Measurements from ENCODE around the gene ACACB. TPM values are rescaled to one million over a fixed set of nuclear protein-coding genes. Genes with fewer than 3 reads are reported as not detected.

Gene ACACB
- total and polyA plus RNA-seq, 7 donors, result 5.3 to 295 (median 116) TPM

- DNase-seq, result no peak
- intact Hi-C loops (cut with DNase I), result no loop called here
- WGBS, 2 donors, result 92% methylated on average over 8 of the region's 8 CpGs
- H3K4me1 ChIP-seq, result peaks cover 0 to 26% (median 21%) of the 10 kb centered on the region in 4 donors
- TF ChIP-seq EP300 (IDR thresholded peaks at IDR 0.05) (no peak), POLR2AphosphoS5 (IDR thresholded peaks at IDR 0.05) (no peak), CTCF (IDR thresholded peaks at IDR 0.05) (no peak), POLR2A (IDR thresholded peaks at IDR 0.05) (no peak)
- H3K27me3 ChIP-seq, result no peaks in the 10 kb centered on the region
- no peaks in the 10 kb centered on the region for H3K9me3 ChIP-seq
- peak overlapping the region in 3 of 4 donors; percentile 39 to 57 (median 53) for H3K27ac ChIP-seq
- no peak overlapping the region for H3K4me3 ChIP-seq
- H3K36me3 ChIP-seq, result no peaks in the 10 kb centered on the region
These were observed 161.0 kb downstream of the ACACB start for GRCh38 chr12:109277255-109277898.

GRCh38 chr12:109277899-109278762 is 161.7 kb downstream of the ACACB start:
- intact Hi-C loops (cut with DNase I), result no loop called here
- H3K4me3 ChIP-seq, result no peak overlapping the region
- H3K9me3 ChIP-seq, result no peaks in the 10 kb centered on the region
- H3K27me3 ChIP-seq, result no peaks in the 10 kb centered on the region
- peaks cover 0 to 26% (median 21%) of the 10 kb centered on the region in 4 donors for H3K4me1 ChIP-seq
- H3K27ac ChIP-seq, result peak overlapping the region; percentile 39 to 57 (median 46)
- no peaks in the 10 kb centered on the region for H3K36me3 ChIP-seq
- DNase-seq, result no peak
- TF ChIP-seq EP300 (IDR thresholded peaks at IDR 0.05), result no peak
- peak in 2 of 4 donors; percentile 33 to 47 for TF ChIP-seq POLR2AphosphoS5 (IDR thresholded peaks at IDR 0.05)
- no peak for TF ChIP-seq CTCF (IDR thresholded peaks at IDR 0.05)
- no peak for TF ChIP-seq POLR2A (IDR thresholded peaks at IDR 0.05)
- 34 to 58% methylated on average over 15 of the region's 15 CpGs for WGBS, 2 donors

GRCh38 chr12:109278912-109279311 is 162.5 kb downstream of the ACACB start:
- no peaks in the 10 kb centered on the region for H3K36me3 ChIP-seq
- peaks cover 0 to 26% (median 21%) of the 10 kb centered on the region in 4 donors for H3K4me1 ChIP-seq
- no peaks in the 10 kb centered on the region for H3K9me3 ChIP-seq
- H3K27me3 ChIP-seq, result no peaks in the 10 kb centered on the region
- DNase-seq, result no peak
- intact Hi-C loops (cut with DNase I), result no loop called here
- no peak for TF ChIP-seq CTCF (IDR thresholded peaks at IDR 0.05)
- no peak for TF ChIP-seq POLR2AphosphoS5 (IDR thresholded peaks at IDR 0.05)
- TF ChIP-seq POLR2A (IDR thresholded peaks at IDR 0.05), result no peak
- TF ChIP-seq EP300 (IDR thresholded peaks at IDR 0.05), result no peak
- peak overlapping the region in 3 of 4 donors; percentile 39 to 57 (median 39) for H3K27ac ChIP-seq
- WGBS, 2 donors, result 57 to 81% methylated on average over 10 of the region's 10 CpGs
- no peak overlapping the region for H3K4me3 ChIP-seq

- H3K36me3 ChIP-seq, result no peaks in the 10 kb centered on the region
- TF ChIP-seq CTCF (IDR thresholded peaks at IDR 0.05) (no peak), EP300 (IDR thresholded peaks at IDR 0.05) (no peak), POLR2A (IDR thresholded peaks at IDR 0.05) (no peak), POLR2AphosphoS5 (IDR thresholded peaks at IDR 0.05) (no peak)
- H3K9me3 ChIP-seq, result no peaks in the 10 kb centered on the region
- intact Hi-C loops (cut with DNase I), result no loop called here
- peak overlapping the region in 1 of 4 donors; percentile 39 for H3K27ac ChIP-seq
- no peak overlapping the region for H3K4me3 ChIP-seq
- H3K4me1 ChIP-seq, result peaks cover 0 to 26% (median 21%) of the 10 kb centered on the region in 4 donors
- WGBS, 2 donors, result 95% methylated on average over 13 of the region's 13 CpGs
- H3K27me3 ChIP-seq, result no peaks in the 10 kb centered on the region
- no peak for DNase-seq
These were observed 163.1 kb downstream of the ACACB start for GRCh38 chr12:109279525-109279924.
